Measurements from ENCODE around the gene FRZB.

Gene FRZB

GRCh38 chr2:182854375-182855105 lies 11.9 kb downstream of the FRZB start:
- TF ChIP-seq JUND (IDR thresholded peaks at IDR 0.05; ENCODE audit: low read depth): no peak
- in situ Hi-C loops (cut with HindIII; ENCODE audit: low pct_unique_long_range_greater_than_20kb, low sequenced_read_pairs): no loop called here
- no peak for DNase-seq (ENCODE audit: low read depth in 1 of 2, low spot score in 1 of 2)

GRCh38 chr2:182852801-182853200 lies 13.6 kb downstream of the FRZB start:
- in situ Hi-C loops (cut with HindIII; ENCODE audit: low pct_unique_long_range_greater_than_20kb, low sequenced_read_pairs): no loop called here
- no peak for DNase-seq (ENCODE audit: low read depth in 1 of 2, low spot score in 1 of 2)
- TF ChIP-seq JUND (IDR thresholded peaks at IDR 0.05; ENCODE audit: low read depth): no peak

- DNase-seq (ENCODE audit: low read depth in 1 of 2, low spot score in 1 of 2): peak in 1 of 2 experiments; percentile 34
- in situ Hi-C loops (cut with HindIII; ENCODE audit: low pct_unique_long_range_greater_than_20kb, low sequenced_read_pairs): no loop called here
- no peak for TF ChIP-seq JUND (IDR thresholded peaks at IDR 0.05; ENCODE audit: low read depth)
Measured at GRCh38 chr2:182852090-182852489, 14.3 kb downstream of the FRZB start.

- in situ Hi-C loops (cut with HindIII; ENCODE audit: low pct_unique_long_range_greater_than_20kb, low sequenced_read_pairs): no loop called here
- no peak for DNase-seq (ENCODE audit: low read depth in 1 of 2, low spot score in 1 of 2)
- TF ChIP-seq JUND (IDR thresholded peaks at IDR 0.05; ENCODE audit: low read depth): no peak
Measured at GRCh38 chr2:182845794-182846417, 20.5 kb downstream of the FRZB start.

GRCh38 chr2:182836451-182836850 lies 30.0 kb downstream of the FRZB start:
- TF ChIP-seq JUND (IDR thresholded peaks at IDR 0.05; ENCODE audit: low read depth): no peak
- in situ Hi-C loops (cut with HindIII; ENCODE audit: low pct_unique_long_range_greater_than_20kb, low sequenced_read_pairs): no loop called here
- no peak for DNase-seq (ENCODE audit: low read depth in 1 of 2, low spot score in 1 of 2)

GRCh38 chr2:182834293-182834692 lies 32.1 kb downstream of the FRZB start:
- no peak for TF ChIP-seq JUND (IDR thresholded peaks at IDR 0.05; ENCODE audit: low read depth)
- no peak for DNase-seq (ENCODE audit: low read depth in 1 of 2, low spot score in 1 of 2)
- in situ Hi-C loops (cut with HindIII; ENCODE audit: low pct_unique_long_range_greater_than_20kb, low sequenced_read_pairs): no loop called here

GRCh38 chr2:182833084-182833854 lies 33.2 kb downstream of the FRZB start:
- TF ChIP-seq JUND (IDR thresholded peaks at IDR 0.05; ENCODE audit: low read depth): no peak
- in situ Hi-C loops (cut with HindIII; ENCODE audit: low pct_unique_long_range_greater_than_20kb, low sequenced_read_pairs): no loop called here
- DNase-seq (ENCODE audit: low read depth in 1 of 2, low spot score in 1 of 2): no peak

GRCh38 chr2:182831921-182832320 lies 34.5 kb downstream of the FRZB start:
- TF ChIP-seq JUND (IDR thresholded peaks at IDR 0.05; ENCODE audit: low read depth): no peak
- in situ Hi-C loops (cut with HindIII; ENCODE audit: low pct_unique_long_range_greater_than_20kb, low sequenced_read_pairs): no loop called here
- DNase-seq (ENCODE audit: low read depth in 1 of 2, low spot score in 1 of 2): no peak

GRCh38 chr2:182831101-182831500 lies 35.3 kb downstream of the FRZB start:
- no peak for TF ChIP-seq JUND (IDR thresholded peaks at IDR 0.05; ENCODE audit: low read depth)
- in situ Hi-C loops (cut with HindIII; ENCODE audit: low pct_unique_long_range_greater_than_20kb, low sequenced_read_pairs): no loop called here
- no peak for DNase-seq (ENCODE audit: low read depth in 1 of 2, low spot score in 1 of 2)

GRCh38 chr2:182827182-182827879 lies 39.1 kb downstream of the FRZB start:
- in situ Hi-C loops (cut with HindIII; ENCODE audit: low pct_unique_long_range_greater_than_20kb, low sequenced_read_pairs): no loop called here
- TF ChIP-seq JUND (IDR thresholded peaks at IDR 0.05; ENCODE audit: low read depth): no peak
- no peak for DNase-seq (ENCODE audit: low read depth in 1 of 2, low spot score in 1 of 2)

GRCh38 chr2:182826496-182826895 lies 39.9 kb downstream of the FRZB start:
- TF ChIP-seq JUND (IDR thresholded peaks at IDR 0.05; ENCODE audit: low read depth): no peak
- in situ Hi-C loops (cut with HindIII; ENCODE audit: low pct_unique_long_range_greater_than_20kb, low sequenced_read_pairs): no loop called here
- no peak for DNase-seq (ENCODE audit: low read depth in 1 of 2, low spot score in 1 of 2)

- in situ Hi-C loops (cut with HindIII; ENCODE audit: low pct_unique_long_range_greater_than_20kb, low sequenced_read_pairs): no loop called here
- no peak for DNase-seq (ENCODE audit: low read depth in 1 of 2, low spot score in 1 of 2)
- no peak for TF ChIP-seq JUND (IDR thresholded peaks at IDR 0.05; ENCODE audit: low read depth)
Measured at GRCh38 chr2:182826064-182826463, 40.4 kb downstream of the FRZB start.
